Measurements from ENCODE around the gene REM2. TPM values are rescaled to one million over a fixed set of nuclear protein-coding genes. Genes with fewer than 3 reads are reported as not detected.
A peak's percentile ranks its signal among the peaks of the same experiment; 100 is the strongest.

The REM2 gene
- total RNA-seq, 1 experiment from 2014 or later = 1.5 TPM

- Mint-ChIP-seq H3K27ac (peak overlapping the region; percentile 60), H3K4me3 (peak overlapping the region; percentile 88), H3K4me1 (peaks cover 45% of the 10 kb centered on the region), H3K27me3 (ENCODE audit: low read depth) (peaks cover 30% of the 10 kb centered on the region), H3K9me3 (no peaks in the 10 kb centered on the region), H3K36me3 (no peaks in the 10 kb centered on the region)
- POLR2A ChIA-PET = interaction anchor here (0.7 to 2.0 kb wide), 7 partner anchors 14 to 92 kb away, joined by 3 to 13 read pairs (median 4); partner anchors contain the start of gene MMP14
- no peak for TF ChIP-seq NR2C2 (CRISPR knock-in tag; IDR thresholded peaks at IDR 0.05)
- no peak for TF ChIP-seq MYBL2 (CRISPR knock-in tag; IDR thresholded peaks at IDR 0.05)
- TF ChIP-seq PREB (CRISPR knock-in tag; IDR thresholded peaks at IDR 0.05; ENCODE audit: borderline replicate concordance) = no peak
- no peak for TF ChIP-seq ATF3 (CRISPR knock-in tag; conservative IDR thresholded peaks at IDR 0.05)
- no peak for TF ChIP-seq ARID4B (CRISPR knock-in tag; IDR thresholded peaks at IDR 0.05; ENCODE audit: borderline replicate concordance)
- no peak for TF ChIP-seq NR3C1 (CRISPR knock-in tag; conservative IDR thresholded peaks at IDR 0.05; ENCODE audit: low read depth)
- no peak for TF ChIP-seq CREB1 (CRISPR knock-in tag; IDR thresholded peaks at IDR 0.05)
- no peak for TF ChIP-seq ZNF138 (CRISPR knock-in tag; conservative IDR thresholded peaks at IDR 0.05)
- TF ChIP-seq JAZF1 (CRISPR knock-in tag; IDR thresholded peaks at IDR 0.05) = no peak
- DNase-seq (ENCODE audit: low spot score) (no peak), ATAC-seq (no peak)
- CTCF ChIA-PET = interaction anchor here (0.7 to 2.4 kb wide), 16 partner anchors 10 to 329 kb away, joined by 3 to 17 read pairs (median 4); partner anchors contain the start of genes DAD1 and LRP10
Observed at GRCh38 chr14:22885975-22886374, 3.0 kb downstream of the REM2 start.

GRCh38 chr14:22886500-22887259 lies 3.7 kb downstream of the REM2 start:
- POLR2A ChIA-PET = interaction anchor here (0.7 to 2.0 kb wide), 9 partner anchors 10 to 91 kb away, joined by 3 to 13 read pairs (median 4); partner anchors contain the start of gene MMP14
- H3K4me3 Mint-ChIP-seq = peak overlapping the region; percentile 88
- peak overlapping the region; percentile 97 for H3K27ac Mint-ChIP-seq
- peak; percentile 80 for DNase-seq (ENCODE audit: low spot score)
- no peaks in the 10 kb centered on the region for H3K36me3 Mint-ChIP-seq
- ATAC-seq = peak; percentile 46
- CTCF ChIA-PET = interaction anchor here (0.7 to 2.4 kb wide), 18 partner anchors 10 to 330 kb away, joined by 3 to 17 read pairs (median 4); partner anchors contain the start of genes DAD1, LRP10 and MMP14
- H3K27me3 Mint-ChIP-seq (ENCODE audit: low read depth) = peaks cover 30% of the 10 kb centered on the region
- H3K4me1 Mint-ChIP-seq = peaks cover 41% of the 10 kb centered on the region
- H3K9me3 Mint-ChIP-seq = no peaks in the 10 kb centered on the region
- peak; percentile 90 for TF ChIP-seq E2F4 (CRISPR knock-in tag; IDR thresholded peaks at IDR 0.05; ENCODE audit: borderline replicate concordance, low read depth)
- TF ChIP-seq HMGA2 (CRISPR knock-in tag; IDR thresholded peaks at IDR 0.05) = no peak
- TF ChIP-seq FOXJ3 (CRISPR knock-in tag; IDR thresholded peaks at IDR 0.05; ENCODE audit: borderline replicate concordance) = peak; percentile 75; the same call in 1 of the 2 replicates
- peak; percentile 99 for TF ChIP-seq MAX (CRISPR knock-in tag; IDR thresholded peaks at IDR 0.05)
- no peak for TF ChIP-seq AFF4 (CRISPR knock-in tag; IDR thresholded peaks at IDR 0.05; ENCODE audit: borderline replicate concordance)
- no peak for TF ChIP-seq PRDM15 (CRISPR knock-in tag; IDR thresholded peaks at IDR 0.05)
- TF ChIP-seq SP1 (CRISPR knock-in tag; conservative IDR thresholded peaks at IDR 0.05) = peak; percentile 67
- peak; percentile 75; the same call in 1 of the 2 replicates for TF ChIP-seq ZNF263 (CRISPR knock-in tag; IDR thresholded peaks at IDR 0.05; ENCODE audit: low read depth)
- TF ChIP-seq NR1H2 (CRISPR knock-in tag; IDR thresholded peaks at IDR 0.05) = peak; percentile 85

Measured in WTC11 (cell line).